SJCRH30 (cell line): Measurements from ENCODE around the gene FUZ. TPM values are rescaled to one million over a fixed set of nuclear protein-coding genes. Genes with fewer than 3 reads are reported as not detected.

Experiments
- DNase-seq, 2 experiments: peaks; one replicate each; pipeline ENCODE4 v3.0.0-alpha.2; 2015 to 2020
- H3K27ac ChIP-seq: fragments of 250-450 bp; sonication (Bioruptor Pico); 2 replicates; pipeline ENCODE4 v1.5.1; 2020; ENCODE audit warnings: mild to moderate bottlenecking, moderate library complexity
- H3K27me3 ChIP-seq: fragments of 250-450 bp; sonication (Bioruptor Pico); 2 replicates; pipeline ENCODE4 v1.5.1; 2020; ENCODE audit warnings: mild to moderate bottlenecking, moderate library complexity
- H3K36me3 ChIP-seq: fragments of 250-450 bp; sonication (Bioruptor Pico); 2 replicates; pipeline ENCODE4 v1.5.1; 2020; ENCODE audit warnings: mild to moderate bottlenecking, moderate library complexity
- H3K4me1 ChIP-seq: fragments of 250-450 bp; sonication (Bioruptor Pico); 2 replicates; pipeline ENCODE4 v1.5.1; 2020; ENCODE audit warnings: mild to moderate bottlenecking, moderate library complexity
- H3K4me3 ChIP-seq: fragments of 250-450 bp; sonication (Bioruptor Pico); 2 replicates; pipeline ENCODE4 v1.5.1; 2020; ENCODE audit warnings: mild to moderate bottlenecking, moderate library complexity
- H3K9me3 ChIP-seq: fragments of 250-450 bp; sonication (Bioruptor Pico); replicated peaks from 2 replicates; pipeline ENCODE4 v1.5.1; 2020; ENCODE audit warnings: mild to moderate bottlenecking, moderate library complexity
- total RNA-seq: library from RNA; depleted of rRNA; stranded (reverse); fragments of >200 nt; shearing (Covaris generic); gene quantifications from 2 replicates; pipeline ENCODE4 v1.2.3, GENCODE V29; 2014

The FUZ gene
- total RNA-seq, 1 experiment from 2014 or later, result 27.6 TPM

- Histone ChIP-seq H3K36me3 (peaks cover 35% of the 10 kb centered on the region), H3K27ac (no peak overlapping the region), H3K4me1 (no peaks in the 10 kb centered on the region; the same call in 1 of the 2 replicates), H3K9me3 (no peaks in the 10 kb centered on the region), H3K4me3 (no peak overlapping the region), H3K27me3 (no peaks in the 10 kb centered on the region)
- DNase-seq, result no peak
Observed at GRCh38 chr19:49855277-49855675, 42.2 kb upstream of the FUZ start.

GRCh38 chr19:49854378-49855263 lies 41.5 kb upstream of the FUZ start:
- no peaks in the 10 kb centered on the region; the same call in 1 of the 2 replicates for H3K4me1 ChIP-seq
- H3K9me3 ChIP-seq, result no peaks in the 10 kb centered on the region
- H3K27me3 ChIP-seq, result no peaks in the 10 kb centered on the region
- peaks cover 30% of the 10 kb centered on the region for H3K36me3 ChIP-seq
- no peak overlapping the region for H3K4me3 ChIP-seq
- H3K27ac ChIP-seq, result no peak overlapping the region
- no peak for DNase-seq

- Histone ChIP-seq H3K27ac (no peak overlapping the region), H3K4me1 (no peaks in the 10 kb centered on the region; the same call in 1 of the 2 replicates), H3K36me3 (peaks cover 29% of the 10 kb centered on the region), H3K9me3 (no peaks in the 10 kb centered on the region), H3K27me3 (no peaks in the 10 kb centered on the region), H3K4me3 (no peak overlapping the region)
- DNase-seq, result no peak
Observed at GRCh38 chr19:49853852-49854377, 40.8 kb upstream of the FUZ start.

GRCh38 chr19:49852631-49853126 lies 39.6 kb upstream of the FUZ start:
- H3K27me3 ChIP-seq, result no peaks in the 10 kb centered on the region
- H3K27ac ChIP-seq, result no peak overlapping the region
- no peaks in the 10 kb centered on the region for H3K9me3 ChIP-seq
- H3K4me3 ChIP-seq, result peak overlapping the region; percentile 90
- H3K36me3 ChIP-seq, result peaks cover 20% of the 10 kb centered on the region
- H3K4me1 ChIP-seq, result no peaks in the 10 kb centered on the region; the same call in 1 of the 2 replicates
- DNase-seq, result no peak

GRCh38 chr19:49851456-49852259 lies 38.6 kb upstream of the FUZ start:
- Histone ChIP-seq H3K4me3 (peak overlapping the region; percentile 90), H3K36me3 (peaks cover 10% of the 10 kb centered on the region), H3K4me1 (no peaks in the 10 kb centered on the region; the same call in 1 of the 2 replicates), H3K27ac (no peak overlapping the region), H3K27me3 (no peaks in the 10 kb centered on the region), H3K9me3 (no peaks in the 10 kb centered on the region)
- DNase-seq, result peak; percentile 59 to 62

- Histone ChIP-seq H3K27me3 (no peaks in the 10 kb centered on the region), H3K9me3 (no peaks in the 10 kb centered on the region), H3K4me1 (no peaks in the 10 kb centered on the region; the same call in 1 of the 2 replicates), H3K4me3 (peak within 1 kb of the TSS; percentile 90), H3K36me3 (peaks cover 10% of the 10 kb centered on the region), H3K27ac (peak within 1 kb of the TSS; percentile 97)
- peak; percentile 89 to 94 for DNase-seq
Observed at GRCh38 chr19:49850487-49851342, 37.6 kb upstream of the FUZ start, which contains the start of gene PTOV1. Gene PTOV1, plus strand, starts transcription at chr19:49851159.

- peaks cover 7% of the 10 kb centered on the region for H3K36me3 ChIP-seq
Observed at GRCh38 chr19:49850221-49850486, 37.1 kb upstream of the FUZ start.

GRCh38 chr19:49849433-49850220 lies 36.5 kb upstream of the FUZ start:
- DNase-seq, result no peak
- no peaks in the 10 kb centered on the region for H3K27me3 ChIP-seq
- H3K4me1 ChIP-seq, result no peaks in the 10 kb centered on the region; the same call in 1 of the 2 replicates
- 0 out of 2 replicates have a peak, but pooled peaks cover 4% of the 10 kb centered on the region for H3K36me3 ChIP-seq
- no peak overlapping the region for H3K27ac ChIP-seq
- no peaks in the 10 kb centered on the region for H3K9me3 ChIP-seq
- H3K4me3 ChIP-seq, result no peak overlapping the region

More at GRCh38 chr19:49850221-49850486, 37.1 kb upstream of the FUZ start:
- Histone ChIP-seq H3K9me3 (no peaks in the 10 kb centered on the region), H3K4me1 (no peaks in the 10 kb centered on the region; the same call in 1 of the 2 replicates), H3K27ac (peak overlapping the region; percentile 97; the same call in 1 of the 2 replicates), H3K27me3 (no peaks in the 10 kb centered on the region), H3K4me3 (peak overlapping the region; percentile 90)
- DNase-seq, result no peak

- no peaks in the 10 kb centered on the region for H3K27me3 ChIP-seq
- no peak overlapping the region for H3K4me3 ChIP-seq
- DNase-seq, result no peak
- no peak overlapping the region for H3K27ac ChIP-seq
- no peaks in the 10 kb centered on the region; the same call in 1 of the 2 replicates for H3K4me1 ChIP-seq
- 0 out of 2 replicates have a peak, but pooled peaks cover 4% of the 10 kb centered on the region for H3K36me3 ChIP-seq
- no peaks in the 10 kb centered on the region for H3K9me3 ChIP-seq
Observed at GRCh38 chr19:49848938-49849337, 35.8 kb upstream of the FUZ start.

GRCh38 chr19:49847731-49848696 lies 34.9 kb upstream of the FUZ start:
- Histone ChIP-seq H3K27ac (no peak overlapping the region), H3K9me3 (no peaks in the 10 kb centered on the region), H3K36me3 (0 out of 2 replicates have a peak, but pooled peaks cover 4% of the 10 kb centered on the region), H3K27me3 (no peaks in the 10 kb centered on the region), H3K4me3 (no peak overlapping the region), H3K4me1 (no peaks in the 10 kb centered on the region; the same call in 1 of the 2 replicates)
- DNase-seq, result no peak

GRCh38 chr19:49846408-49846807 lies 33.3 kb upstream of the FUZ start:
- H3K36me3 ChIP-seq, result 0 out of 2 replicates have a peak, but pooled peaks cover 4% of the 10 kb centered on the region
- no peaks in the 10 kb centered on the region for H3K27me3 ChIP-seq
- DNase-seq, result no peak
- no peaks in the 10 kb centered on the region for H3K9me3 ChIP-seq
- H3K4me1 ChIP-seq, result no peaks in the 10 kb centered on the region
- no peak overlapping the region for H3K27ac ChIP-seq
- H3K4me3 ChIP-seq, result no peak overlapping the region

GRCh38 chr19:49845414-49845813 lies 32.3 kb upstream of the FUZ start:
- Histone ChIP-seq H3K4me1 (no peaks in the 10 kb centered on the region), H3K9me3 (no peaks in the 10 kb centered on the region)
- DNase-seq, result no peak

More at GRCh38 chr19:49845414-49845813, 32.3 kb upstream of the FUZ start:
- Histone ChIP-seq H3K27me3 (no peaks in the 10 kb centered on the region), H3K36me3 (0 out of 2 replicates have a peak, but pooled peaks cover 4% of the 10 kb centered on the region), H3K4me3 (no peak overlapping the region), H3K27ac (no peak overlapping the region)
